ENCODE measurements around the gene KIF22.

GRCh38 chr16:29777576-29778350 is 12.8 kb upstream of the KIF22 start, which contains the start of gene ZG16:
- TF ChIP-seq CTCF (IDR thresholded peaks at IDR 0.05) = no peak
- no peak for TF ChIP-seq POLR2A (IDR thresholded peaks at IDR 0.05)
